Measurements from ENCODE around the gene PRKCI.
A peak's percentile ranks its signal among the peaks of the same experiment; 100 is the strongest.
"Not testable (repeated sequence)": the region's sequence is repeated elsewhere in the genome, so short reads cannot be mapped to it uniquely, and the experiment has no call there.

PRKCI gene

GRCh38 chr3:170221924-170222646 lies at the start of gene PRKCI:
Gene PRKCI, plus strand, starts transcription at chr3:170222424. Its CDS starts 246 bp downstream, at chr3:170222670.
- Mint-ChIP-seq H3K4me3 (peak within 1 kb of the TSS; percentile 89), H3K36me3 (ENCODE audit: low read depth) (peaks cover 8% of the 10 kb centered on the region), H3K4me1 (ENCODE audit: low read depth) (peaks cover 39% of the 10 kb centered on the region), H3K27ac (peak within 1 kb of the TSS; percentile 98), H3K9me3 (no peaks in the 10 kb centered on the region), H3K27me3 (no peaks in the 10 kb centered on the region)
- peak; percentile 88 for DNase-seq

- Mint-ChIP-seq H3K9me3 (no peaks in the 10 kb centered on the region), H3K27ac (peak overlapping the region; percentile 66), H3K36me3 (ENCODE audit: low read depth) (peaks cover 67% of the 10 kb centered on the region), H3K4me3 (peak overlapping the region; percentile 60), H3K4me1 (ENCODE audit: low read depth) (peaks cover 38% of the 10 kb centered on the region), H3K27me3 (no peaks in the 10 kb centered on the region)
- DNase-seq: no peak
These were observed 43.6 kb upstream of the PRKCI start for GRCh38 chr3:170178651-170179050.

GRCh38 chr3:170179432-170179831 lies 42.8 kb upstream of the PRKCI start:
- Mint-ChIP-seq H3K27ac (peak overlapping the region; percentile 99), H3K27me3 (no peaks in the 10 kb centered on the region), H3K4me1 (ENCODE audit: low read depth) (peaks cover 36% of the 10 kb centered on the region)

GRCh38 chr3:170180079-170180907 lies 41.9 kb upstream of the PRKCI start:
- Mint-ChIP-seq H3K4me3 (peak overlapping the region; percentile 96), H3K36me3 (ENCODE audit: low read depth) (peaks cover 54% of the 10 kb centered on the region), H3K27me3 (no peaks in the 10 kb centered on the region), H3K27ac (peak overlapping the region; percentile 99), H3K9me3 (no peaks in the 10 kb centered on the region), H3K4me1 (ENCODE audit: low read depth) (peaks cover 29% of the 10 kb centered on the region)
- DNase-seq: peak; percentile 39

More at GRCh38 chr3:170179432-170179831, 42.8 kb upstream of the PRKCI start:
- Mint-ChIP-seq H3K36me3 (ENCODE audit: low read depth) (peaks cover 61% of the 10 kb centered on the region), H3K9me3 (no peaks in the 10 kb centered on the region), H3K4me3 (peak overlapping the region; percentile 96)
- no peak for DNase-seq

GRCh38 chr3:170180908-170181885 lies 41.0 kb upstream of the PRKCI start, which contains the start of gene PHC3:
Gene PHC3, minus strand, starts transcription at chr3:170181733. Its CDS starts 18 bp downstream, at chr3:170181715.
- Mint-ChIP-seq H3K27ac (peak within 1 kb of the TSS; percentile 99), H3K4me3 (peak within 1 kb of the TSS; percentile 96), H3K9me3 (no peaks in the 10 kb centered on the region), H3K36me3 (ENCODE audit: low read depth) (peaks cover 46% of the 10 kb centered on the region), H3K4me1 (ENCODE audit: low read depth) (peaks cover 26% of the 10 kb centered on the region), H3K27me3 (no peaks in the 10 kb centered on the region)
- DNase-seq: peak; percentile 93

- no peak for DNase-seq
- Mint-ChIP-seq H3K27me3 (no peaks in the 10 kb centered on the region), H3K36me3 (ENCODE audit: low read depth) (no peaks in the 10 kb centered on the region), H3K4me3 (no peak overlapping the region), H3K4me1 (ENCODE audit: low read depth) (peaks cover 10% of the 10 kb centered on the region), H3K27ac (no peak overlapping the region), H3K9me3 (no peaks in the 10 kb centered on the region)
These were observed 32.6 kb upstream of the PRKCI start for GRCh38 chr3:170189398-170190256.

- not testable (repeated sequence) for DNase-seq; H3K4me3 Mint-ChIP-seq; H3K9me3 Mint-ChIP-seq; H3K27me3 Mint-ChIP-seq; H3K27ac Mint-ChIP-seq; H3K36me3 Mint-ChIP-seq (ENCODE audit: low read depth); H3K4me1 Mint-ChIP-seq (ENCODE audit: low read depth)
These were observed 26.5 kb upstream of the PRKCI start for GRCh38 chr3:170195759-170196158.

GRCh38 chr3:170196833-170197232 lies 25.4 kb upstream of the PRKCI start:
- Mint-ChIP-seq H3K4me1 (ENCODE audit: low read depth) (peaks cover 5% of the 10 kb centered on the region), H3K36me3 (ENCODE audit: low read depth) (no peaks in the 10 kb centered on the region), H3K4me3 (no peak overlapping the region), H3K27me3 (peaks cover 3% of the 10 kb centered on the region), H3K27ac (no peak overlapping the region), H3K9me3 (no peaks in the 10 kb centered on the region)
- no peak for DNase-seq

- Mint-ChIP-seq H3K4me3 (no peak overlapping the region), H3K27me3 (peaks cover 19% of the 10 kb centered on the region), H3K36me3 (ENCODE audit: low read depth) (no peaks in the 10 kb centered on the region), H3K27ac (no peak overlapping the region), H3K9me3 (no peaks in the 10 kb centered on the region), H3K4me1 (ENCODE audit: low read depth) (peaks cover 12% of the 10 kb centered on the region)
- DNase-seq: no peak
These were observed 21.2 kb upstream of the PRKCI start for GRCh38 chr3:170200987-170201386.

GRCh38 chr3:170201527-170201926 lies 20.7 kb upstream of the PRKCI start:
- Mint-ChIP-seq H3K9me3 (no peaks in the 10 kb centered on the region), H3K27ac (no peak overlapping the region), H3K4me1 (ENCODE audit: low read depth) (peaks cover 12% of the 10 kb centered on the region), H3K27me3 (peaks cover 22% of the 10 kb centered on the region), H3K4me3 (no peak overlapping the region), H3K36me3 (ENCODE audit: low read depth) (no peaks in the 10 kb centered on the region)
- no peak for DNase-seq

GRCh38 chr3:170203457-170203856 lies 18.8 kb upstream of the PRKCI start:
- H3K9me3 Mint-ChIP-seq: no peaks in the 10 kb centered on the region
- no peak overlapping the region for H3K4me3 Mint-ChIP-seq
- H3K27ac Mint-ChIP-seq: peak overlapping the region; percentile 6
- H3K36me3 Mint-ChIP-seq (ENCODE audit: low read depth): no peaks in the 10 kb centered on the region
- H3K27me3 Mint-ChIP-seq: peaks cover 28% of the 10 kb centered on the region
- DNase-seq: no peak
- peaks cover 9% of the 10 kb centered on the region for H3K4me1 Mint-ChIP-seq (ENCODE audit: low read depth)

- Mint-ChIP-seq H3K9me3 (no peaks in the 10 kb centered on the region), H3K4me3 (no peak overlapping the region), H3K27me3 (peaks cover 32% of the 10 kb centered on the region), H3K36me3 (ENCODE audit: low read depth) (no peaks in the 10 kb centered on the region), H3K27ac (no peak overlapping the region), H3K4me1 (ENCODE audit: low read depth) (peaks cover 9% of the 10 kb centered on the region)
- DNase-seq: no peak
These were observed 18.2 kb upstream of the PRKCI start for GRCh38 chr3:170204023-170204472.

GRCh38 chr3:170204509-170204908 lies 17.7 kb upstream of the PRKCI start:
- Mint-ChIP-seq H3K27me3 (peaks cover 32% of the 10 kb centered on the region), H3K9me3 (no peaks in the 10 kb centered on the region), H3K36me3 (ENCODE audit: low read depth) (no peaks in the 10 kb centered on the region), H3K4me1 (ENCODE audit: low read depth) (peaks cover 9% of the 10 kb centered on the region), H3K27ac (no peak overlapping the region), H3K4me3 (no peak overlapping the region)
- no peak for DNase-seq
